Activated B cell treated with CpG ODN at 0.5 μM for 24 hours (primary cell): ENCODE measurements around the gene ITGBL1. TPM values are rescaled to one million over a fixed set of nuclear protein-coding genes. Genes with fewer than 3 reads are reported as not detected.

Experiments used
- ATAC-seq: fragments of 200-7000 bp; cut with Tn5 transposase; one replicate; pipeline ENCODE4 v1.10.0; 2021; ENCODE audit warnings: low read depth, mild to moderate bottlenecking, moderate library complexity
- CTCF ChIA-PET: fragments of 350-600 bp; sonication (Branson Sonifier 250); formaldehyde crosslinking; loops from one replicate; lab custom pipeline; 2021; ENCODE audit warnings: antibody characterized with exemption; lab: Charles Lee
- POLR2A ChIA-PET: fragments of 350-600 bp; sonication (Branson Sonifier 250); formaldehyde crosslinking; loops from one replicate; lab custom pipeline; 2021; ENCODE audit warnings: antibody characterized with exemption; lab: Charles Lee
- DNase-seq: peaks from one replicate; pipeline ENCODE4 v3.0.0; 2022
- H3K27ac Mint-ChIP-seq: one replicate; pipeline ENCODE4 v1.8.0; 2020; ENCODE audit warnings: mixed read lengths
- H3K27me3 Mint-ChIP-seq: one replicate; pipeline ENCODE4 v1.8.0; 2021; ENCODE audit warnings: mixed read lengths
- H3K36me3 Mint-ChIP-seq: one replicate; pipeline ENCODE4 v1.8.0; 2021; ENCODE audit warnings: low read depth, mixed read lengths
- H3K4me1 Mint-ChIP-seq: one replicate; pipeline ENCODE4 v1.8.0; 2021; ENCODE audit warnings: mixed read lengths
- H3K4me3 Mint-ChIP-seq: one replicate; pipeline ENCODE4 v1.8.0; 2020; ENCODE audit warnings: mild to moderate bottlenecking, mixed read lengths
- H3K9me3 Mint-ChIP-seq: one replicate; pipeline ENCODE4 v1.8.0; 2020; ENCODE audit warnings: mixed read lengths
- CTCF ChIP-seq: fragments of 200-600 bp; IDR thresholded peaks from one replicate; pipeline ENCODE4 v1.8.0; 2022; ENCODE audit warnings: antibody characterized with exemption, mild to moderate bottlenecking
- intact Hi-C: fragments of 100-400 bp; cut with micrococcal nuclease; formaldehyde crosslinking; loops from one replicate; pipeline ENCODE4 v1.15.1; 2024
- total RNA-seq: library from RNA; stranded (reverse); gene quantifications from 2 replicates; pipeline ENCODE4 v1.2.3, GENCODE V29; 2022

The ITGBL1 gene
- total RNA-seq, 1 donor from 2014 or later = not detected

GRCh38 chr13:101424381-101425155 is 27.9 kb upstream of the ITGBL1 start:
- no peaks in the 10 kb centered on the region for H3K4me1 Mint-ChIP-seq
- ChIA-PET CTCF (no interaction called here), POLR2A (no interaction called here)
- no peak overlapping the region for H3K27ac Mint-ChIP-seq
- no peak overlapping the region for H3K4me3 Mint-ChIP-seq
- TF ChIP-seq CTCF = no peak
- ATAC-seq (no peak), DNase-seq (no peak)
- intact Hi-C loops = no loop called here
- no peaks in the 10 kb centered on the region for H3K27me3 Mint-ChIP-seq
- H3K36me3 Mint-ChIP-seq = no peaks in the 10 kb centered on the region
- no peaks in the 10 kb centered on the region for H3K9me3 Mint-ChIP-seq

- Mint-ChIP-seq H3K27ac (no peak overlapping the region), H3K4me1 (no peaks in the 10 kb centered on the region), H3K36me3 (no peaks in the 10 kb centered on the region), H3K9me3 (no peaks in the 10 kb centered on the region), H3K4me3 (no peak overlapping the region), H3K27me3 (no peaks in the 10 kb centered on the region)
- ChIA-PET CTCF (no interaction called here), POLR2A (no interaction called here)
- no peak for ATAC-seq
- no peak for TF ChIP-seq CTCF
- DNase-seq = no peak
- intact Hi-C loops = no loop called here
These were observed 27.4 kb upstream of the ITGBL1 start for GRCh38 chr13:101425156-101425471.

- Mint-ChIP-seq H3K4me3 (no peak overlapping the region), H3K27ac (no peak overlapping the region), H3K36me3 (no peaks in the 10 kb centered on the region), H3K27me3 (no peaks in the 10 kb centered on the region), H3K9me3 (no peaks in the 10 kb centered on the region), H3K4me1 (no peaks in the 10 kb centered on the region)
- ATAC-seq (no peak), DNase-seq (no peak)
- POLR2A ChIA-PET = no interaction called here
- CTCF ChIA-PET = no interaction called here
- intact Hi-C loops = no loop called here
- no peak for TF ChIP-seq CTCF
These were observed 26.9 kb upstream of the ITGBL1 start for GRCh38 chr13:101425623-101426022.

- Mint-ChIP-seq H3K4me3 (no peak overlapping the region), H3K4me1 (no peaks in the 10 kb centered on the region), H3K27me3 (no peaks in the 10 kb centered on the region), H3K36me3 (no peaks in the 10 kb centered on the region), H3K27ac (no peak overlapping the region), H3K9me3 (no peaks in the 10 kb centered on the region)
- ATAC-seq (no peak), DNase-seq (no peak)
- CTCF ChIA-PET = no interaction called here
- POLR2A ChIA-PET = no interaction called here
- no peak for TF ChIP-seq CTCF
- intact Hi-C loops = no loop called here
These were observed 22.7 kb upstream of the ITGBL1 start for GRCh38 chr13:101429733-101430132.

GRCh38 chr13:101433895-101434294 is 18.6 kb upstream of the ITGBL1 start:
- DNase-seq = no peak
- TF ChIP-seq CTCF = no peak
- ChIA-PET POLR2A (no interaction called here), CTCF (no interaction called here)
- Mint-ChIP-seq H3K4me1 (no peaks in the 10 kb centered on the region), H3K36me3 (no peaks in the 10 kb centered on the region), H3K27me3 (no peaks in the 10 kb centered on the region), H3K27ac (no peak overlapping the region), H3K4me3 (no peak overlapping the region), H3K9me3 (no peaks in the 10 kb centered on the region)
- ATAC-seq = no peak
- intact Hi-C loops = no loop called here
